B cell (primary cell): ENCODE measurements around the gene MCM10.

Experiments
- CTCF ChIP-seq: fragments of 200-600 bp; IDR thresholded peaks from one replicate; pipeline ENCODE4 v1.8.0; 2022; ENCODE audit warnings: antibody characterized with exemption, mild to moderate bottlenecking
- EZH2 ChIP-seq: IDR thresholded peaks from 2 replicates; pipeline ENCODE4 v1.6.1; 2012; ENCODE audit warnings: borderline replicate concordance, low read depth, mild to moderate bottlenecking, moderate library complexity, low read length; ENCODE audit not compliant: insufficient read depth, poor library complexity, severe bottlenecking

GRCh38 chr10:13160934-13161856 is at the start of gene MCM10:
- TF ChIP-seq CTCF (peak; percentile 89), EZH2 (no peak)
